Embryonic facial prominence (tissue), 1 donor: ENCODE data around the gene NMT1.

ENCODE experiments used
- DNase-seq: peaks from one replicate; pipeline ENCODE4 v3.0.0-alpha.2; 2016; ENCODE audit errors: extremely low spot score

Gene NMT1

GRCh38 chr17:45060797-45061605 is at the start of gene NMT1:
NMT1 (plus strand) TSS chr17:45061317; CDS start chr17:45061330, 13 bp downstream.
- DNase-seq = peak; percentile 99

DNA sequence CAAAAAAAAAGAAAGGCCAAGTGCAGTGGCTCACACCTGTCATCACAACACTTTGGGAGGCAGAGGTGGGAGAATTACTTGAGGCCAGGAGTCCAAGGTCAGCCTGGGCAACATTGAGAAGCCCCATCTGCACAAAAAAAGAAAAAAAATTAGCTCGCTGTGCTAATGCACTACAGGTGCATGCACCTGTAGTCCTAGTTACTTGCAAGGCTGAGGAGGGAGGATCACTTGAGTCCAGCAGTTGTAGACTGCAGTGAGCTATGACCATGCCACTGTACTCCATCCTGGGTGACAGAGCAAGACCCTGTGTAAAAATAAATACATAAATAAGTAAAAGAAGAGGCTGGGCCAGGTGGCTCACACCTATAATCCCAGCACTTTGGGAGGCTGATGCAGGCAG is 49.4 kb upstream of the NMT1 start:
- no peak for DNase-seq

- no peak for DNase-seq
Observed at GRCh38 chr17:45013021-45013997, 47.8 kb upstream of the NMT1 start.

DNA sequence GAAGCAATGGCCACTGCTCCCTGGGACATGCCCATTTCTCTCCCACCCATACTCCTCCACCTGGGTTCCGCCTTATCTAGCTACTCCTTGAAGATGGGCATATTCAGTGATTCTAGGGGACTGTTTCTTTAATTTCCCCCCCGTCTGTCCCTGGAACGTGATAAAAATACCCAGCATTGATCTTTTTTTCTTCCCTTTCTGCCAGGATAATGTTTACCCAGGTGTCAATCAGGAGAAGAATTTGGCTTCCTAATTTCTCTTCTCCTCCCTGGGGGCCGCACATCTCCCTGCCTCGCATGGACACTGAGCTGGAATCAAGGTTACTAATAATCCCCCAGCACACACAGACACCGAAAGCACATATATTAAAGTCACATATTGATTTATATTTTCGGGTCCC is 44.9 kb upstream of the NMT1 start:
- DNase-seq = no peak

- no peak for DNase-seq
Observed at GRCh38 chr17:45016823-45017222, 44.3 kb upstream of the NMT1 start.

GRCh38 chr17:45018514-45018847 is 42.6 kb upstream of the NMT1 start:
- DNase-seq = no peak

DNA sequence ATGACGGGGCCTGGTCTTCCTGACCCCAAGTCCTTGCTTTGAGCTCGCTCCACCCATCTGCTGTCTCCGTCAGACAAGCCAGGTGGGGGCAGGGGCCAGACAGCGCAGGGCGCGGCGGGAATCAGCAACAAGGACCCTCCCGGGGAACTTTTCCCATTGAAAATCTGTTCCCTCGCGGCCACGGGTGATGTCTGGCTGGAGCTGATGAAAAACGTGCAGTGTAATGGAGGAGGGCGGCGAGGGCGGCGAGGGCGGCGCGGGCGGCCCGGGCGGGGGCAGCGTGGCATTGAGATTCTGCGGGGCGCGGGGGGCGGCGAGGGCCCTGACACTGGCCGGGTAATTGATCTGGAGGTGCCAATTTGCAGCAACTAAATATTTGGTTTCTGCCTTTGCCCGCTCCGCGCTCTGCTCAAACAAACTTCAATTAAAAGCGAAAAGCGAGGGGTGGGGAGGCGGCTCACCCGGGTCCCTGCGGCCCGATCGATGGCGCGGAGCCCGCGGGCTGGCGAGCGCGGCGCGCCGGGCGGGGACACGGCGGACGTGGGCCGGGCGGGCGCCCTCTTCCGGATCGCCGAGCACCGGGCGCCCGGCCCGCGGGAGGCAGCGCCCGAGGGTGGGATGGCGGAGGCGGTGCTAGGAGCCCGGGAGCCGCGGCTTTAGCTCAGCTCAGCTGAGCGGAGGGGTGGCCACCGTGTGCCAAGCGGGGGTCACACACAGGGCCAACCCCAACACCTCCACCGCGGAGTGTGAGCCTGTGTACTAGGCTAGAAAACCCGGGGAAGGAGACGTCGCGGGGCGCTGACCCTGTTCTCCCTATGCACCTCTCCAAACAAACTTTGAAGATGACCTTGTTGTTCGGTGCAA is 42.0 kb upstream of the NMT1 start:
- no peak for DNase-seq

DNA sequence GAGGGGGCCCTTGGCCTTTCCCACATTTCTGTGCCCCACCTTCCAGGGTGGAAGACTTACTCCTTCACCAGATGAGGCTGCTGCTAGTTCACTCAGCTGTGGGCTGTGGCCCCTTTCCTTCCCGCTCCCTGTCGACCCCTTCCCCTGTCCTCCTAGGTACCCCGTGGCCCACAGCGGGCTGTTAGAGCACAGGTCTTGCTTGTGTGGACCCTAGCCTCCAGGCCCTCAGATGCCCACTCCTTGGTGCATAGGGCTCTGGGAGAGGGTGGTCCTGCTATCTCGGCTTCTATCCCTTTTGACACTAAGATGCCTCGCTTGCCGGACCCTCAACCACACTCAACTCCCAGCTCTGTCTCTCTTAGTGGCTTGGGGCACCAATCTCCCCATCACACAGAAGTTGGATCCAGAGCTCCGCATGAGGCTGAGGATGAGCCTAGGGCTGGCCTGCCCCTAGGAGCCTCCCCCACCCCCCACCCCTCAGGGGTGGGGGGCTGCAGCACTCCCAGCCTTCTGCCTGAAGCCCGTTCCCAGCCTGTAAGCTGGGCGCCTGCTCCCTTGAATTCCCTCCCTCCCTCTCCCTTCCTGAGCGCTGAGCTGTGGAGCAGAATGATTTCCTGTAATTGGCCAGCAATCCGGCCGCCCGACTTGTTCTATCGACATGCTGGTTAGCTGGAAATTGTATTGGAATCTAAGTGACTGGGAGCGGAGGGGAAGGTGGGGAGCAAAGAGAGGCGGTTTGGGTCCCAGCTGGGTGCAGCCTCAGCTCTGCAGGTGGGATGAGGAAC is 40.6 kb upstream of the NMT1 start:
- DNase-seq = no peak

DNA sequence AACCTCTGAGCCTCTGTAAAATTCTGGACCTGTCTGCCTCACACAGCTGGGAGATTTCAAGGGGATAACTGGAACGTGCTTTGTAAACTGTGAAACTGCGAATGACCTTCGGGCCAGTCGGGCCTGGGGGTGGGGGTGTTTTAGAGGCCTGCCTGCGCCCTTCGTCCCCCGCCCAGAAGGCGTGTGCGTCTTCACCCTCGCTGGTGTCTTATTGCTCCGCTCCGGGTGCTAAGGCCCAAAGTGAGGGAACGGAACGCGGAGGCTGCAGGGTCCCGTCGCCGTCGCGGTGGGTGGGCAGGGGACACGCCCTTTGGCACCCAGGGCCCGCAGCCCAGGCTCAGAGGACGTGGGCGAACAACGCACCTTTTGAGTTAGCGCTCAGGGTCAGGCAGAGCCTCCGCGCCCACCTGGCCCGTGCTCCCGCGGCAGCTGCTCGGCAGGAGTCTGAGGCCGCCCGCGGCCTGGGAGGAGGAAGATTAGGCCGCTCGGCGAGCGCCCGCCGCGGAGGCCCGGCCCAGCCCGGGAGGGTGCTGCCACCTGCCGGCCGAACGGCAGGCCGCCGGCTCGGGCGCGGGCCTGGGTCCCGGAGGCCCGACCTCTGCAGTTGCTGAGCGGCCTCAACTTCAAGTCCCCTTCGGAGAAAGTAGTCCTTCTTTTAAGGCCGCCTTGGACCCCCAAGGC is 39.4 kb upstream of the NMT1 start:
- no peak for DNase-seq

DNA sequence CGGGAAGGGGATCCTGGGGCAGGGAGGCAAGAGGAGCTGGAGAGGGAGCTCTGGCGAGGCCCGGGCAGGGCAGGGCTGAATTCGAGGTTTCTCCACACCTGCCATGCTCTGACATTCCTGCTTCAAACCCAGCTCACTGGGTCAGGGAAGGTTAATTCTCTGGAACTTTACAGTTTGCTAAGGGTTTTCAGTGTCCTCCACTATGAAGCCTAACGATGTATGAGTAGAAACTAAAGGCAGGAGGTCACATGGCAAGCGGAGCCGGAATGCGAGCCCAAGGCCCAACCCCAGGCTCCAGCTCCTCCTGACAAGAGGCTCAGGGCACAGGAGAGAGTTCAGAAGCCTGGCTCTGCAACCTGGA is 38.8 kb upstream of the NMT1 start:
- no peak for DNase-seq

GRCh38 chr17:45022655-45023339 is 38.3 kb upstream of the NMT1 start:
- DNase-seq = no peak

GRCh38 chr17:45029096-45029495 is 32.0 kb upstream of the NMT1 start:
- DNase-seq = no peak

DNA sequence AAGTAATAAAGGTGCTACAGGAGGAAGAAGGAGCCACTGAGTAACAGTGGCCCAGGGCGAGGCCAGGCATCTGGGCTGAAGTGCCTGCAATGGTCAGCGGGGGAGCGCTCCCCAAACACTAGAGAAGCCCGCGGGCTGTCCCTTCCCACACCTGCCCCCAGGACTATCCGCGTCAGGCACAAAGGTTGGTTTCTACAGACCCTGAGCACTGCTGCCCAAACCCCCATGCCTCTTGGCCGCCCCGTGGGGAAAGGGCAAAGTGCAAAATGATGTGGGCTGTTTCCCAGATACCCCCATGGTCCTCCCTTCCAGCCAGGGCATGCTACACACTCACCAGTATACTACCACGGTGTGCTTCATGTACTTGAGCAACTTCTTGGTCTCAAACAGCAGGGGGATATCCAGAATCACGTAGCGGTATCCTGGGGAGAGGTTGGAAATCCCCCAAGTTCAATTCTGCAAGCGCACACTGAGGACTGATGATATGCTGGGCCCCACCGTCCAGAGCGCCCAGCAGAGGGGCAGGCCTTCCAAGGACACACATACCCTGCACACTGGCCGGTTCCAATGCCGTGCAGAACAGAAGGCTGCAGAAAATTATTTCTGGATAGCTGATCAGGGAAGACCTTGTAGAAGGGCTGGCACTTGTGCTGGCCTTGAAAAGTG is 31.2 kb upstream of the NMT1 start:
- no peak for DNase-seq

- DNase-seq = no peak
Observed at GRCh38 chr17:45030733-45031132, 30.4 kb upstream of the NMT1 start.

- no peak for DNase-seq
Observed at GRCh38 chr17:45031231-45032173, 29.6 kb upstream of the NMT1 start.

DNA sequence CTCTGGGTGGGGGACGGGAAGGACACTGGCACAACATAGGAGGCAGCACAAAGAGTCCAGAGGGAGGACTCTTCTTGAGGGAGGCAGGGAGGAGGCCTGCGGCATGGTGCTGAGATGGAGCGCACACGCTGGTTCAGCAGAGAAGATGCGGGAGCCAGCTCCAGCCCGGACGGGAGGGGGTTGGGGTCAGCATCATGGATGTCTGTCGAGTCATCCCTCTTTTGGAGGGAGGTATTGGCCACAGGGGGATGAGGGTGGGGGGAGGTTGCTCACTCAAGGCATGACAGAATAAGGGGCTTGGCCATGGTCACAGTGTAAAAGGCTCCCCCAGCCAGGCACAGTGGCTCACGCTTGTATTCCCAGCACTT is 29.0 kb upstream of the NMT1 start:
- DNase-seq = no peak

GRCh38 chr17:45034599-45034998 is 26.5 kb upstream of the NMT1 start:
- no peak for DNase-seq

DNA sequence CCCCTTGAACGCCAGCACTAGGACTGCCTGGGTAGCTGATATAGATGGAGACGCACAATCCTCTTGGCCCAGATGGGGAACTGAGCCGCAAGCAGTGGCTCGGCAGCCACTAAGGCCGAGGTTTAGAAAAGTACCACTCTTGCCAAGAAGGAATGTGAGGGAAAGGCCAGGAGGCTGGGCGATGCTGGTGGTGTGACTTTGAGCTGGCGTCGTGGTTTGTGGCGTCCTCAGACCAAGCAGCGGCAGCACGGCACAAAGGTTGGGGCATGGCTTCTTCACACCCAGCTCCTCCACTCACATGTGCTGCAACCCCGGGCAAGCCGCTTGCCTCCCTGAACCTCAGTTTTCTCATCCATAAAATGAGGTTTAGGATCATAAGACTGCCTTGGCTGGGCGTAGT is 25.3 kb upstream of the NMT1 start:
- no peak for DNase-seq
